ENCODE data around the gene FIGLA. TPM values are rescaled to one million over a fixed set of nuclear protein-coding genes. Genes with fewer than 3 reads are reported as not detected.

Gene FIGLA
- polyA plus RNA-seq, 1 donor (not counting 4 experiments of a cell fraction or from before 2014, with no cell fraction given), result not detected

- Histone ChIP-seq H3K4me1 (ENCODE audit: control insufficient read depth, extremely low read depth, insufficient read depth, low read length) (peaks cover 6% of the 10 kb centered on the region), H3K27ac (ENCODE audit: control insufficient read depth, insufficient read depth, low read length) (no peak overlapping the region), H3K9ac (ENCODE audit: control insufficient read depth, extremely low read depth, insufficient read depth, low read length) (no peak overlapping the region), H2AFZ (ENCODE audit: control insufficient read depth, low read length) (no peak overlapping the region), H3K9me1 (ENCODE audit: control insufficient read depth, extremely low read depth, insufficient read depth, low read length) (no peaks in the 10 kb centered on the region), H3K4me2 (ENCODE audit: control insufficient read depth, extremely low read depth, insufficient read depth, low read depth, low read length) (no peak overlapping the region), H3K9me3 (ENCODE audit: control insufficient read depth, low read depth, low read length) (no peaks in the 10 kb centered on the region), H4K20me1 (ENCODE audit: control insufficient read depth, extremely low read depth, insufficient read depth, low read length) (no peaks in the 10 kb centered on the region), H3K4me3 (ENCODE audit: control insufficient read depth in 2 of 3, extremely low read depth in 1 of 3, insufficient read depth in 2 of 3, low read depth in 1 of 3, low read length in 3 of 3) (no peak overlapping the region), H3K27me3 (ENCODE audit: control insufficient read depth, extremely low read depth, insufficient read depth, low read length) (peaks cover 11% of the 10 kb centered on the region), H3K79me2 (ENCODE audit: control insufficient read depth, insufficient read depth, low read length) (no peaks in the 10 kb centered on the region), H3K36me3 (ENCODE audit: control insufficient read depth in 2 of 2, extremely low read depth in 1 of 2, insufficient read depth in 2 of 2, low read length in 2 of 2) (no peaks in the 10 kb centered on the region)
- TF ChIP-seq CTCF (optimal IDR thresholded peaks at IDR 0.05 in 1 of 3, IDR thresholded peaks at IDR 0.05 in 1 of 3, conservative IDR thresholded peaks at IDR 0.05 in 1 of 3; ENCODE audit: extremely low read depth in 1 of 3, insufficient read depth in 2 of 3, low read length in 3 of 3) (no peak), EZH2 (IDR thresholded peaks at IDR 0.05; ENCODE audit: low read length) (no peak)
- no peak for DNase-seq (ENCODE audit: low read depth, low spot score)
- dilution Hi-C loops (cut with MboI; ENCODE audit: extremely low pct_ligation_motif_present, low sequenced_read_pairs), result no loop called here
- no peak for FAIRE-seq
Observed at GRCh38 chr2:70729647-70730046, 60.8 kb downstream of the FIGLA start.

- dilution Hi-C loops (cut with MboI; ENCODE audit: extremely low pct_ligation_motif_present, low sequenced_read_pairs), result no loop called here
- TF ChIP-seq EZH2 (IDR thresholded peaks at IDR 0.05; ENCODE audit: low read length), result no peak
Observed at GRCh38 chr2:70728128-70728527, 62.3 kb downstream of the FIGLA start.

More at GRCh38 chr2:70728128-70728527, 62.3 kb downstream of the FIGLA start:
- Histone ChIP-seq H3K4me3 (ENCODE audit: control insufficient read depth in 2 of 3, extremely low read depth in 1 of 3, insufficient read depth in 2 of 3, low read depth in 1 of 3, low read length in 3 of 3) (no peak overlapping the region), H3K27ac (ENCODE audit: control insufficient read depth, insufficient read depth, low read length) (no peak overlapping the region), H3K9me1 (ENCODE audit: control insufficient read depth, extremely low read depth, insufficient read depth, low read length) (no peaks in the 10 kb centered on the region), H3K27me3 (ENCODE audit: control insufficient read depth, extremely low read depth, insufficient read depth, low read length) (peaks cover 11% of the 10 kb centered on the region), H3K79me2 (ENCODE audit: control insufficient read depth, insufficient read depth, low read length) (no peaks in the 10 kb centered on the region), H3K4me2 (ENCODE audit: control insufficient read depth, extremely low read depth, insufficient read depth, low read depth, low read length) (no peak overlapping the region), H4K20me1 (ENCODE audit: control insufficient read depth, extremely low read depth, insufficient read depth, low read length) (no peaks in the 10 kb centered on the region), H3K9me3 (ENCODE audit: control insufficient read depth, low read depth, low read length) (no peaks in the 10 kb centered on the region), H3K4me1 (ENCODE audit: control insufficient read depth, extremely low read depth, insufficient read depth, low read length) (peaks cover 6% of the 10 kb centered on the region), H2AFZ (ENCODE audit: control insufficient read depth, low read length) (no peak overlapping the region), H3K36me3 (ENCODE audit: control insufficient read depth in 2 of 2, extremely low read depth in 1 of 2, insufficient read depth in 2 of 2, low read length in 2 of 2) (no peaks in the 10 kb centered on the region), H3K9ac (ENCODE audit: control insufficient read depth, extremely low read depth, insufficient read depth, low read length) (no peak overlapping the region)
- DNase-seq (ENCODE audit: low read depth, low spot score) (no peak), FAIRE-seq (no peak)

Small RNA genes lying within 50 kb of the gene (small RNA-seq; reads per million reads assigned to genes)
- 0 reads per million in 3 experiments for gene HMGN2P21 (ENCODE audit: insufficient read length in 3 of 3, low read depth in 3 of 3, low replicate concordance in 1 of 3)

Other genes starting within 250 kb of the FIGLA start
- 26.6 to 71.8 TPM (median 51.7 TPM) in 3 replicates for gene TGFA, start 236.8 kb downstream of the FIGLA start, polyA plus RNA-seq
- gene ADD2, start 22.4 kb downstream of the FIGLA start, polyA plus RNA-seq, result 0.05 to 0.19 TPM in 2 of 3 replicates, not detected in the other
- not detected in 3 replicates for gene CLEC4F, start 30.0 kb upstream of the FIGLA start, polyA plus RNA-seq
- not detected in 3 replicates for gene CD207, start 45.2 kb upstream of the FIGLA start, polyA plus RNA-seq
- 0.04 to 0.22 TPM in 2 of 3 replicates, not detected in the other for gene VAX2, start 109.9 kb upstream of the FIGLA start, polyA plus RNA-seq
- 0.13 TPM in 1 of 3 replicates, not detected in the others for gene ATP6V1B1, start 145.3 kb upstream of the FIGLA start, polyA plus RNA-seq
- 0.05 to 0.15 TPM in 2 of 3 replicates, not detected in the other for gene ANKRD53, start 188.0 kb upstream of the FIGLA start, polyA plus RNA-seq
- 66.3 to 78.8 TPM (median 66.6 TPM) in 3 replicates for gene TEX261, start 204.2 kb upstream of the FIGLA start, polyA plus RNA-seq